ENCODE data around the gene HOMER2. TPM values are rescaled to one million over a fixed set of nuclear protein-coding genes. Genes with fewer than 3 reads are reported as not detected.

HOMER2 gene
- total and polyA plus RNA-seq, 2 experiments from 2014 or later: 10.8 to 23.9 TPM

- Mint-ChIP-seq H3K4me3 (no peak overlapping the region), H3K27ac (no peak overlapping the region), H3K36me3 (ENCODE audit: low read depth) (no peaks in the 10 kb centered on the region), H3K4me1 (peaks cover 6% of the 10 kb centered on the region; the same call in 2 of the 3 replicates), H3K9me3 (no peaks in the 10 kb centered on the region), H3K27me3 (ENCODE audit: insufficient read depth, low read depth, poor library complexity) (peaks cover 2% of the 10 kb centered on the region)
- Histone ChIP-seq H3F3A (replicated peaks; ENCODE audit: low read depth) (no peaks in the 10 kb centered on the region), H3K27ac (ENCODE audit: low read depth) (no peak overlapping the region), H3K79me2 (replicated peaks; ENCODE audit: insufficient read depth) (no peaks in the 10 kb centered on the region), H3K4me2 (no peak overlapping the region), H3K4me1 (ENCODE audit: insufficient read depth) (peaks cover 8% of the 10 kb centered on the region; the same call in 1 of the 2 replicates), H3K27me3 (ENCODE audit: insufficient read depth) (0 out of 2 replicates have a peak, but pooled peaks cover 2% of the 10 kb centered on the region), H4K20me1 (replicated peaks; ENCODE audit: insufficient read depth) (no peaks in the 10 kb centered on the region), H2AFZ (no peak overlapping the region), H3K36me3 (ENCODE audit: insufficient read depth) (no peaks in the 10 kb centered on the region), H3K9me2 (ENCODE audit: insufficient read depth) (no peaks in the 10 kb centered on the region), H3K4me3 (no peak overlapping the region)
- TF ChIP-seq POLR2AphosphoS5 (IDR thresholded peaks at IDR 0.05; ENCODE audit: low read depth) (no peak), JUNB (IDR thresholded peaks at IDR 0.05; ENCODE audit: unreplicated experiment) (no peak), ZNF331 (CRISPR knock-in tag; IDR thresholded peaks at IDR 0.05; ENCODE audit: low read depth) (no peak), NANOG (IDR thresholded peaks at IDR 0.05; ENCODE audit: borderline replicate concordance) (no peak), EZH2 (IDR thresholded peaks at IDR 0.05; ENCODE audit: low read depth, unreplicated experiment) (no peak), EZH2phosphoT487 (IDR thresholded peaks at IDR 0.05; ENCODE audit: unreplicated experiment) (no peak), STAT1 (IDR thresholded peaks at IDR 0.05; ENCODE audit: unreplicated experiment) (no peak), CTCF (conservative IDR thresholded peaks at IDR 0.05; ENCODE audit: low read depth in 2 of 2) (no peak), REST (IDR thresholded peaks at IDR 0.05; ENCODE audit: unreplicated experiment) (no peak), ZNF114 (CRISPR knock-in tag; IDR thresholded peaks at IDR 0.05) (no peak), ETS1 (IDR thresholded peaks at IDR 0.05) (no peak), CREB1 (CRISPR knock-in tag; IDR thresholded peaks at IDR 0.05; ENCODE audit: low read depth) (no peak), ZNF462 (CRISPR knock-in tag; IDR thresholded peaks at IDR 0.05) (no peak)
- no peak for ATAC-seq
- DNase-seq (ENCODE audit: low spot score): no peak
These were observed 7.2 kb downstream of the HOMER2 start for GRCh38 chr15:82945326-82945725.

All from GM23338 (cell line).